Non-pigmented ciliary epithelial cell (primary cell): ENCODE data around the gene OR52J3.

Source experiments
- DNase-seq: peaks from one replicate; pipeline ENCODE4 v3.0.0-alpha.2; 2010; ENCODE audit warnings: low read depth

OR52J3 gene

DNA sequence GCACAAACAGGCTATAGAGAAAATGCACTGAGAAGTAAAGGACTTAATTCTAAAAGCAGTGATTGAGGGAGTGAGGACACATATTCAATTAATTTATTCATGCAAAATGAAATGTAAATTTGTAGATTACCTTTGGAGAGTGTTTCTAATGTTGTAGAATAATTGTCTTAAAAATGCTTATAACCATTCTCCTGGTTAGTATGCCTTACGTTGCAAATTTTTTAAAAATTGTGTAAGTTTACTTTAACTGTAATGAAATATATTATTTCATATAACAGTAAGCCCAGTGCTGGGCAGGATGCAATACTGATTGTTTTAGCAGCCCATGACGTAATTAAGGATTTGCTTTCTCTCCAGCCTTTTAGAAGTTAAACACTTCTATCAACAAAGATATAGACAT lies 49.7 kb downstream of the OR52J3 start:
- DNase-seq: no peak
